Loucy (cell line): Measurements from ENCODE around the gene GABBR2.

Experiments used
- H2AFZ ChIP-seq: fragments of 200-600 bp; sonication (generic); 2 replicates; pipeline ENCODE4 v1.6.0; 2016; ENCODE audit warnings: antibody characterized with exemption, mild to moderate bottlenecking, low read length, moderate library complexity
- H3F3A ChIP-seq: fragments of 200-600 bp; 2 replicates; pipeline ENCODE4 v1.6.0; 2016; ENCODE audit warnings: antibody characterized with exemption, low read depth, mild to moderate bottlenecking
- H3K27me3 ChIP-seq: fragments of 200-600 bp; sonication (generic); 2 replicates; pipeline ENCODE4 v1.6.1; 2014; ENCODE audit warnings: low read length, mild to moderate bottlenecking; ENCODE audit not compliant: insufficient read depth, poor library complexity, severe bottlenecking
- H3K36me3 ChIP-seq: fragments of 200-600 bp; sonication (generic); 2 replicates; pipeline ENCODE4 v1.6.1; 2016; ENCODE audit warnings: low read length; ENCODE audit not compliant: insufficient read depth
- H3K4me1 ChIP-seq: fragments of 200-600 bp; sonication (generic); 2 replicates; pipeline ENCODE4 v1.5.1; 2014; ENCODE audit warnings: low read length, mild to moderate bottlenecking; ENCODE audit not compliant: insufficient read depth, poor library complexity, severe bottlenecking
- H3K4me2 ChIP-seq: fragments of 200-600 bp; sonication (generic); 2 replicates; pipeline ENCODE4 v1.6.0; 2014; ENCODE audit warnings: antibody characterized with exemption, low read length, low read depth, mild to moderate bottlenecking; ENCODE audit not compliant: poor library complexity, severe bottlenecking
- H3K4me3 ChIP-seq: fragments of 200-600 bp; sonication (generic); 2 replicates; pipeline ENCODE4 v1.5.1; 2014; ENCODE audit warnings: low read length, mild to moderate bottlenecking, mixed read lengths; ENCODE audit not compliant: poor library complexity, severe bottlenecking
- H3K79me2 ChIP-seq: fragments of 200-600 bp; sonication (generic); 2 replicates; pipeline ENCODE4 v1.6.1; 2014; ENCODE audit warnings: low read length; ENCODE audit not compliant: insufficient read depth
- H3K9ac ChIP-seq: fragments of 200-600 bp; sonication (generic); 2 replicates; pipeline ENCODE4 v1.6.0; 2014; ENCODE audit warnings: mild to moderate bottlenecking, low read depth, low read length, moderate library complexity; ENCODE audit not compliant: poor library complexity, severe bottlenecking
- H3K9me2 ChIP-seq: fragments of 200-600 bp; sonication (generic); replicated peaks from 2 replicates; pipeline ENCODE4 v1.6.1; 2016; ENCODE audit warnings: low read depth, low read length, mixed read lengths
- H3K9me3 ChIP-seq: fragments of 200-600 bp; sonication (generic); 2 replicates; pipeline ENCODE4 v1.6.1; 2014; ENCODE audit warnings: mild to moderate bottlenecking, antibody characterized with exemption, low read length, low read depth; ENCODE audit not compliant: insufficient read depth
- H4K20me1 ChIP-seq: fragments of 200-600 bp; sonication (generic); 2 replicates; pipeline ENCODE4 v1.6.0; 2014; ENCODE audit warnings: antibody characterized with exemption, low read length, mild to moderate bottlenecking; ENCODE audit not compliant: insufficient read depth, poor library complexity, severe bottlenecking
- EZH2phosphoT487 ChIP-seq: fragments of 200-600 bp; IDR thresholded peaks from 2 replicates; pipeline ENCODE4 v1.6.1; 2018; ENCODE audit warnings: antibody characterized with exemption, mild to moderate bottlenecking, moderate library complexity, borderline replicate concordance
- TF ChIP-seq, protein P1 (sequence below): fragments of 200-600 bp; sonication (generic); conservative IDR thresholded peaks from 2 replicates; pipeline ENCODE4 v1.5.1; 2014; ENCODE audit warnings: mild to moderate bottlenecking, antibody characterized with exemption, low read length

Gene GABBR2

DNA sequence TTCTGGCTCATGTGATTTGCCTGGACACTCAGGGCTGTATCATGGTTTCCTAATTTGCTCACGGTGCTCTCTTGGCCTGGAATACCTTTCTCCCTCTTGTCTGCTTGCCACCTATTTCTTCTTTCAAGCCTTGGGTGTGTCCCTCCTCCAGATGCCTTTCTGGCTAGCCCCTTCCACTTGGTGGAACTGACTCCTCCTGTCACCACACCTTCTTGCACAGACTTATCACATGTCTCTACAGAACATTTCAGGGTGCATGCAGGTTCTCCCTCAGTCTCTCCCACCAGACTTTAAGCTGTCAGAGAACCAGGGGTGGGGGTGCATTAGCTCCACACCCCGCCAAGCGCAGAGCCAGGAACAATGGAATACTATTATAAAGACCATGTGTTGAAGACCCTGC lies 455.2 kb downstream of the GABBR2 start:
- Histone ChIP-seq H3F3A (no peaks in the 10 kb centered on the region), H3K9ac (no peak overlapping the region), H3K4me1 (peaks cover 6% of the 10 kb centered on the region), H3K4me3 (no peak overlapping the region), H3K79me2 (no peaks in the 10 kb centered on the region), H3K27me3 (no peaks in the 10 kb centered on the region), H3K9me2 (no peaks in the 10 kb centered on the region), H3K9me3 (no peaks in the 10 kb centered on the region), H2AFZ (no peak overlapping the region), H3K36me3 (no peaks in the 10 kb centered on the region), H4K20me1 (no peaks in the 10 kb centered on the region), H3K4me2 (no peak overlapping the region)
- TF ChIP-seq, protein P1, sequence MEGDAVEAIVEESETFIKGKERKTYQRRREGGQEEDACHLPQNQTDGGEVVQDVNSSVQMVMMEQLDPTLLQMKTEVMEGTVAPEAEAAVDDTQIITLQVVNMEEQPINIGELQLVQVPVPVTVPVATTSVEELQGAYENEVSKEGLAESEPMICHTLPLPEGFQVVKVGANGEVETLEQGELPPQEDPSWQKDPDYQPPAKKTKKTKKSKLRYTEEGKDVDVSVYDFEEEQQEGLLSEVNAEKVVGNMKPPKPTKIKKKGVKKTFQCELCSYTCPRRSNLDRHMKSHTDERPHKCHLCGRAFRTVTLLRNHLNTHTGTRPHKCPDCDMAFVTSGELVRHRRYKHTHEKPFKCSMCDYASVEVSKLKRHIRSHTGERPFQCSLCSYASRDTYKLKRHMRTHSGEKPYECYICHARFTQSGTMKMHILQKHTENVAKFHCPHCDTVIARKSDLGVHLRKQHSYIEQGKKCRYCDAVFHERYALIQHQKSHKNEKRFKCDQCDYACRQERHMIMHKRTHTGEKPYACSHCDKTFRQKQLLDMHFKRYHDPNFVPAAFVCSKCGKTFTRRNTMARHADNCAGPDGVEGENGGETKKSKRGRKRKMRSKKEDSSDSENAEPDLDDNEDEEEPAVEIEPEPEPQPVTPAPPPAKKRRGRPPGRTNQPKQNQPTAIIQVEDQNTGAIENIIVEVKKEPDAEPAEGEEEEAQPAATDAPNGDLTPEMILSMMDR, result no peak
- no peak for TF ChIP-seq EZH2phosphoT487

DNA sequence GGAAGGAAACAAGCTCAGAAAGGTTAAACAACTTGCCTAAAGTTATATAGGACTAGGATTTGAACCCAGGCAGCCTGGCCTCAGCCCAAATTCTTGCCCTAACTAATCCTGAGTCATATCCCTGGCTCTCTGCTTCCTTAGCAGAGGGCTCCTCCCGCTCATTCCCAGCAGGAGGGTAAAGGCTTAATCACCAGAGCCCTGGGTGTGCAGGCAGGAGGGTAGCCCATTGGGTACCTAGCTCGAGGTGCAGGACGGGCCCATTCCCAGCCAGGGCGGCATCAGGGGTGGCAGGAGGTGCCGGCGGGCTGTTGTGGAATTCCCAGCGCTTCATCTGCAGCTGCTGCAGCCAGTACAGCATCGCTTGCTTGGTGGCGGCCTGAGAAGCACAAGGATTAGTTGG lies 457.2 kb downstream of the GABBR2 start:
- H3K9ac ChIP-seq, result no peak overlapping the region
- no peak overlapping the region for H3K4me2 ChIP-seq
- H3K36me3 ChIP-seq, result no peaks in the 10 kb centered on the region
- H3K79me2 ChIP-seq, result no peaks in the 10 kb centered on the region
- H3K4me1 ChIP-seq, result peaks cover 6% of the 10 kb centered on the region
- H3K9me3 ChIP-seq, result no peaks in the 10 kb centered on the region
- no peaks in the 10 kb centered on the region for H4K20me1 ChIP-seq
- TF ChIP-seq EZH2phosphoT487, result no peak
- TF ChIP-seq, protein P1, result no peak
- no peaks in the 10 kb centered on the region for H3F3A ChIP-seq
- H3K4me3 ChIP-seq, result no peak overlapping the region
- no peaks in the 10 kb centered on the region for H3K9me2 ChIP-seq
- H3K27me3 ChIP-seq, result no peaks in the 10 kb centered on the region
- H2AFZ ChIP-seq, result no peak overlapping the region

DNA sequence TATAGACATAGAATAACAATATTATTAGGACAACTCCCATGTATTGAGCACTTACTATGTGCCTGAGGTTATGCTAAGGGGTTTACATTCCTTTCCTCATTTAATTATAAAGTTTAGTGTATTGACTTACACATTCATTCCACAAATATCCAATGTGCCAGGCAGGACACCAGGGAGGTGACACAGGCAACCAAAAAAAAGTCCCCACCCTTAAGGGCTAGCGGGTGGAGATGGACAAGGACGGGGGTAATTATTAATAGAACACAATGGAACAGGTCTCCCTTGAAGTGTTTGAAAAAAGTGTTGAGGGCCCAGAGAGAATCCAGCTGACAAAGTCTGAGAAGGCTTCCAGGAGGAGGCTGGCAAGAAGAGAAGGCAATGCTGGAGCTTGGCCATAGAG lies 459.0 kb downstream of the GABBR2 start:
- TF ChIP-seq EZH2phosphoT487, result no peak
- TF ChIP-seq, protein P1, result no peak
- H3K4me2 ChIP-seq, result no peak overlapping the region
- H3K4me3 ChIP-seq, result no peak overlapping the region
- no peaks in the 10 kb centered on the region for H3F3A ChIP-seq
- H3K4me1 ChIP-seq, result peaks cover 1% of the 10 kb centered on the region
- H3K27me3 ChIP-seq, result no peaks in the 10 kb centered on the region
- H3K79me2 ChIP-seq, result no peaks in the 10 kb centered on the region
- H3K9me2 ChIP-seq, result no peaks in the 10 kb centered on the region
- H2AFZ ChIP-seq, result no peak overlapping the region
- no peak overlapping the region for H3K9ac ChIP-seq
- no peaks in the 10 kb centered on the region for H4K20me1 ChIP-seq
- H3K36me3 ChIP-seq, result no peaks in the 10 kb centered on the region
- H3K9me3 ChIP-seq, result no peaks in the 10 kb centered on the region
